Smooth muscle cell (in vitro differentiated cells): Measurements from ENCODE around the gene CATSPERE. TPM values are rescaled to one million over a fixed set of nuclear protein-coding genes. Genes with fewer than 3 reads are reported as not detected.
"Not testable (repeated sequence)": the region's sequence is repeated elsewhere in the genome, so short reads cannot be mapped to it uniquely, and the experiment has no call there.

ENCODE experiments used
- DNase-seq: peaks from one replicate; lab custom pipeline; 2025; ENCODE audit not compliant: unreplicated experiment; lab: John Stamatoyannopoulos, UW
- H2AFZ ChIP-seq: fragments of 200-600 bp; sonication (generic); 2 replicates; pipeline ENCODE4 v1.6.0; 2016; ENCODE audit warnings: antibody characterized with exemption, low read depth, mild to moderate bottlenecking
- H3F3A ChIP-seq: fragments of 200-600 bp; sonication (generic); 2 replicates; pipeline ENCODE4 v1.6.0; 2017; ENCODE audit warnings: antibody characterized with exemption, low read depth
- H3K27ac ChIP-seq: fragments of 200-600 bp; sonication (generic); 2 replicates; pipeline ENCODE4 v1.5.1; 2016; ENCODE audit warnings: low read depth, mild to moderate bottlenecking
- H3K27me3 ChIP-seq: fragments of 200-600 bp; sonication (generic); 2 replicates; pipeline ENCODE4 v1.6.1; 2016; ENCODE audit warnings: low read depth, mild to moderate bottlenecking
- H3K36me3 ChIP-seq: fragments of 200-600 bp; sonication (generic); 2 replicates; pipeline ENCODE4 v1.5.1; 2016; ENCODE audit warnings: low read depth
- H3K4me1 ChIP-seq: fragments of 200-600 bp; sonication (generic); 2 replicates; pipeline ENCODE4 v1.5.1; 2016; ENCODE audit warnings: low read depth
- H3K4me2 ChIP-seq: fragments of 200-600 bp; sonication (generic); 2 replicates; pipeline ENCODE4 v1.6.0; 2016; ENCODE audit warnings: mild to moderate bottlenecking
- H3K4me3 ChIP-seq: fragments of 200-600 bp; sonication (generic); 2 replicates; pipeline ENCODE4 v1.5.1; 2016; ENCODE audit warnings: mild to moderate bottlenecking
- H3K79me2 ChIP-seq: fragments of 200-600 bp; sonication (generic); 2 replicates; pipeline ENCODE4 v1.6.0; 2016; ENCODE audit warnings: low read depth, mild to moderate bottlenecking
- H3K9ac ChIP-seq: fragments of 200-600 bp; sonication (generic); 2 replicates; pipeline ENCODE4 v1.6.0; 2016; ENCODE audit warnings: low read depth
- H3K9me3 ChIP-seq: fragments of 200-600 bp; sonication (generic); replicated peaks from 2 replicates; pipeline ENCODE4 v1.5.1; 2016; ENCODE audit warnings: low read depth
- H4K20me1 ChIP-seq: fragments of 200-600 bp; sonication (generic); 2 replicates; pipeline ENCODE4 v1.6.0; 2016; ENCODE audit warnings: low read depth
- WGBS: methylation state at CpG from one replicate; pipeline ENCODE4 v1.1.7; 2016; ENCODE audit warnings: low lambda C conversion rate; 5-methylcytosine and 5-hydroxymethylcytosine counted together
- polyA plus RNA-seq: library from polyadenylated mRNA; unstranded; fragments of >200 nt; fragmentation: Nextera tagmentation; extraction: Ambion mirVana; gene quantifications from 2 replicates; pipeline ENCODE4 v1.2.1, GENCODE V29; 2016
- small RNA-seq: library from RNA; depleted of rRNA; stranded (forward); fragments of <200 nt; gene quantifications from one replicate; pipeline ENCODE3, GENCODE V24; 2014
- total RNA-seq: library from RNA; depleted of rRNA; stranded (reverse); fragments of >200 nt; gene quantifications from 2 replicates; pipeline ENCODE4 v1.2.3, GENCODE V29; 2014
- TF ChIP-seq, protein P1 (sequence below): fragments of 200-600 bp; sonication (generic); IDR thresholded peaks from 2 replicates; pipeline ENCODE4 v1.5.1; 2017; ENCODE audit warnings: borderline replicate concordance, mild to moderate bottlenecking, antibody characterized with exemption; ENCODE audit not compliant: insufficient read depth, poor library complexity, severe bottlenecking

Gene CATSPERE
- total and polyA plus RNA-seq, 2 experiments from 2014 or later = 0.11 to 0.63 TPM

DNA sequence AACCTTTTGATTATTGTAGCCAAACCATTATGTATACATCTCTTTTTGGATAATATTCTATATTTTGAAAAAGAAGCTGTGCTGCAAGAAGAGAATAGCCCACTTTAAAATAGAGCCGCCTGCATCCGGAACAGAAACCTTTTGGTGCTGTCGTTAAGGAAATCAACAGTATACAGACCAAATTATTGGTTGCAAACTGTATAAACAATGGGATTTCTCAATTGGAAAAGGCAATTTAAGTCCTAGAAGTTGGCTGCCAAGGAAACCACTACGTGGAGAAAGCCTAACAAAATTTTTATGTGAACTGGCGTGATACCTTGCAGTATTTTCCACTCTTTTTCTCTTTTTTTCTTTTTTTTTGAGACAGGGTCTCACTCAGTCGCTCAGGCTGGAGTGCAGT lies 217.6 kb downstream of the CATSPERE start:
- Histone ChIP-seq H3K36me3 (no peaks in the 10 kb centered on the region), H3K9ac (no peak overlapping the region), H2AFZ (no peak overlapping the region), H3K4me1 (no peaks in the 10 kb centered on the region), H3K27me3 (no peaks in the 10 kb centered on the region), H4K20me1 (peaks cover 71% of the 10 kb centered on the region), H3K4me2 (no peak overlapping the region), H3K79me2 (peaks cover 61% of the 10 kb centered on the region), H3F3A (no peaks in the 10 kb centered on the region), H3K4me3 (no peak overlapping the region), H3K27ac (no peak overlapping the region), H3K9me3 (no peaks in the 10 kb centered on the region)
- no peak for DNase-seq
- 78% methylated on average over 6 of the region's 6 CpGs for WGBS
- TF ChIP-seq, protein P1, sequence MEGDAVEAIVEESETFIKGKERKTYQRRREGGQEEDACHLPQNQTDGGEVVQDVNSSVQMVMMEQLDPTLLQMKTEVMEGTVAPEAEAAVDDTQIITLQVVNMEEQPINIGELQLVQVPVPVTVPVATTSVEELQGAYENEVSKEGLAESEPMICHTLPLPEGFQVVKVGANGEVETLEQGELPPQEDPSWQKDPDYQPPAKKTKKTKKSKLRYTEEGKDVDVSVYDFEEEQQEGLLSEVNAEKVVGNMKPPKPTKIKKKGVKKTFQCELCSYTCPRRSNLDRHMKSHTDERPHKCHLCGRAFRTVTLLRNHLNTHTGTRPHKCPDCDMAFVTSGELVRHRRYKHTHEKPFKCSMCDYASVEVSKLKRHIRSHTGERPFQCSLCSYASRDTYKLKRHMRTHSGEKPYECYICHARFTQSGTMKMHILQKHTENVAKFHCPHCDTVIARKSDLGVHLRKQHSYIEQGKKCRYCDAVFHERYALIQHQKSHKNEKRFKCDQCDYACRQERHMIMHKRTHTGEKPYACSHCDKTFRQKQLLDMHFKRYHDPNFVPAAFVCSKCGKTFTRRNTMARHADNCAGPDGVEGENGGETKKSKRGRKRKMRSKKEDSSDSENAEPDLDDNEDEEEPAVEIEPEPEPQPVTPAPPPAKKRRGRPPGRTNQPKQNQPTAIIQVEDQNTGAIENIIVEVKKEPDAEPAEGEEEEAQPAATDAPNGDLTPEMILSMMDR = no peak

DNA sequence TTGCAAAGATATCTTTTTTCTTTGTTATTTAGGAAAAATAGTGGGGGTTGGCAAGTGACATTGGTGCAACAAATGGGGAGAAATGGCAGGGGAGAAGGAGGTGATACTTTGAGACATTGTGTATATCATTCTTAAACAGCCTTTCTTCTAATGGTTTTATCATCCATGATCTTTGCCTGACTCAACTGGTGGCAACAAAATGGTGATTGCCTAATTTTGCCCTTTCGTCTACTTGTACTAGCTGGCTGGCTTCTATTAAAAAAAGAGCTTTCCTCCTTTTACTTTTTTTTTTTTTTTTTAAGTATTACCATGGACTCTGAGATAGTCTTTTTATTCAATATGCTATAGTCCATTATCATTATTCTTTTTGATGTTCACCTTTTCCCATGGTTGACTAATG lies 219.6 kb downstream of the CATSPERE start:
- Histone ChIP-seq H3K27ac (no peak overlapping the region), H3K4me1 (no peaks in the 10 kb centered on the region), H3K4me3 (no peak overlapping the region), H3K27me3 (no peaks in the 10 kb centered on the region), H3K79me2 (peaks cover 61% of the 10 kb centered on the region), H4K20me1 (peaks cover 68% of the 10 kb centered on the region), H3K9me3 (no peaks in the 10 kb centered on the region), H3F3A (no peaks in the 10 kb centered on the region), H3K36me3 (peaks cover 2% of the 10 kb centered on the region), H3K4me2 (no peak overlapping the region), H3K9ac (no peak overlapping the region), H2AFZ (no peak overlapping the region)
- WGBS = 96% methylated on average over 1 of the region's 1 CpG
- no peak for DNase-seq
- TF ChIP-seq, protein P1 = no peak

DNA sequence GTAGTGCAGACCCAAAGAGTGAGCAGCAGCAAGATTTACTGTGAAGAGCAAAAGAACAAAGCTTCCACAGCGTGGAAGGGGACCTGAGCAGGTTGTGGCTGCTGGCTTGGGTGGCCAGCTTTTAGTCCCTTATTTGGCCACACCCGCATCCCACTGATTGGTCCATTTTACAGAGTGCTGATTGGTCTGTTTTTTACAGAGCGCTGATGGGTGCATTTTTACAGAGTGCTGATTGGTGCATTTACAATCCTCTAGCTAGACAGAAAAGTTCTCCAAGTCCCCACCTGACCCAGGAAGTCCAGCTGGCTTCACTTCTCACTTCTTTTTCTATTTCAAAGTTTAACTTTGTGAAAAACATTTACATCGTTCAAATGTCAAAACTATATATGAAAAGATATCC lies 221.0 kb downstream of the CATSPERE start:
- H3K9me3 ChIP-seq, H3K36me3 ChIP-seq, H3K4me2 ChIP-seq, H3F3A ChIP-seq, H3K9ac ChIP-seq, H2AFZ ChIP-seq, H3K27ac ChIP-seq, DNase-seq, H3K4me3 ChIP-seq, H3K27me3 ChIP-seq, H3K4me1 ChIP-seq: not testable (repeated sequence)
- Histone ChIP-seq H3K79me2 (peaks cover 52% of the 10 kb centered on the region), H4K20me1 (peaks cover 60% of the 10 kb centered on the region)
- WGBS = 95% methylated on average over 4 of the region's 4 CpGs

Small RNA genes within 50 kb of the gene (small RNA-seq; reads per million reads assigned to genes)
- gene CYCSP5 = not detected

Other genes with a start within 250 kb of the CATSPERE start
- 35.1 and 44.1 TPM in 2 replicates for gene ADSS2, start 9.4 kb upstream of the CATSPERE start, total RNA-seq
- 13.8 and 18.9 TPM in 2 replicates for gene ADSS2, start 9.4 kb upstream of the CATSPERE start, polyA plus RNA-seq
- gene DESI2, start 191.9 kb downstream of the CATSPERE start, total RNA-seq = 56.3 and 67.9 TPM in 2 replicates
- 31.5 and 39.4 TPM in 2 replicates for gene DESI2, start 191.9 kb downstream of the CATSPERE start, polyA plus RNA-seq